ENCODE measurements around the gene MAML2. TPM values are rescaled to one million over a fixed set of nuclear protein-coding genes. Genes with fewer than 3 reads are reported as not detected.

Gene MAML2
- total RNA-seq, 1 experiment from 2014 or later, result 2.7 TPM

- Histone ChIP-seq H4K20me1 (ENCODE audit: control insufficient read depth, insufficient read depth, insufficient read length) (no peaks in the 10 kb centered on the region), H3K79me1 (ENCODE audit: insufficient read depth, low read depth, low read length, poor library complexity, severe bottlenecking) (no peaks in the 10 kb centered on the region), H3K23ac (ENCODE audit: insufficient read length, low read depth, low read length) (no peak overlapping the region), H3K4me2 (ENCODE audit: insufficient read depth, insufficient read length, low read length) (no peak overlapping the region), H2BK120ac (ENCODE audit: low read depth, low read length, poor library complexity, severe bottlenecking) (no peak overlapping the region), H3K27me3 (ENCODE audit: insufficient read depth, low read length) (no peaks in the 10 kb centered on the region), H3K14ac (ENCODE audit: insufficient read depth, low read length) (no peak overlapping the region), H3T11ph (ENCODE audit: low read length) (no peak overlapping the region), H4K8ac (replicated peaks; ENCODE audit: insufficient read length, low read depth, low read length) (no peak overlapping the region), H3K79me2 (ENCODE audit: insufficient read depth, low read length) (no peaks in the 10 kb centered on the region), H3K9me3 (ENCODE audit: control insufficient read depth, low read depth, low read length) (no peaks in the 10 kb centered on the region), H3K23me2 (ENCODE audit: insufficient read length, low read depth, low read length, poor library complexity, severe bottlenecking) (no peaks in the 10 kb centered on the region), H3K4ac (ENCODE audit: low read depth, low read length) (no peak overlapping the region), H2BK5ac (ENCODE audit: insufficient read length, low read length) (no peak overlapping the region), H2BK12ac (ENCODE audit: insufficient read length, low read depth, low read length) (no peak overlapping the region), H4K91ac (ENCODE audit: insufficient read length, low read depth, low read length) (no peak overlapping the region), H2BK15ac (ENCODE audit: low read depth, low read length) (no peak overlapping the region), H4K5ac (ENCODE audit: insufficient read length, low read depth, low read length) (no peak overlapping the region), H3K4me1 (ENCODE audit: insufficient read depth, low read length) (no peaks in the 10 kb centered on the region; the same call in 1 of the 2 replicates), H3K9ac (ENCODE audit: extremely low read depth, insufficient read length, low read length) (no peak overlapping the region), H2AK5ac (ENCODE audit: insufficient read length, low read length) (no peak overlapping the region), H2BK20ac (ENCODE audit: low read depth, low read length, poor library complexity, severe bottlenecking) (no peak overlapping the region), H3K27ac (ENCODE audit: insufficient read length, low read depth, low read length) (no peak overlapping the region), H2AFZ (ENCODE audit: low read length) (no peak overlapping the region), H3K18ac (ENCODE audit: insufficient read length, low read depth, low read length) (no peak overlapping the region), H3K56ac (ENCODE audit: insufficient read length, low read depth, low read length) (no peak overlapping the region)
- DNase-seq, result no peak
- Mint-ChIP-seq H3K9me3 (no peaks in the 10 kb centered on the region), H3K4me1 (peaks cover 12 to 24% of the 10 kb centered on the region in 2 experiments), H3K27me3 (ENCODE audit: low read depth) (no peaks in the 10 kb centered on the region), H3K36me3 (ENCODE audit: insufficient read depth in 1 of 3, low read depth in 3 of 3) (no peaks in the 10 kb centered on the region), H3K27ac (no peak overlapping the region; a peak in 1 of 7 replicates), H3K4me3 (no peak overlapping the region)
- no peak for TF ChIP-seq CTCF (conservative IDR thresholded peaks at IDR 0.05)
- WGBS (ENCODE audit: extremely low coverage, insufficient read length, low lambda C conversion rate), result no CpG with 5 or more reads among the region's 2 CpGs
Measured at GRCh38 chr11:96206955-96207354, 136.0 kb downstream of the MAML2 start.
